Measurements from ENCODE around the gene CSRNP2.

DNA sequence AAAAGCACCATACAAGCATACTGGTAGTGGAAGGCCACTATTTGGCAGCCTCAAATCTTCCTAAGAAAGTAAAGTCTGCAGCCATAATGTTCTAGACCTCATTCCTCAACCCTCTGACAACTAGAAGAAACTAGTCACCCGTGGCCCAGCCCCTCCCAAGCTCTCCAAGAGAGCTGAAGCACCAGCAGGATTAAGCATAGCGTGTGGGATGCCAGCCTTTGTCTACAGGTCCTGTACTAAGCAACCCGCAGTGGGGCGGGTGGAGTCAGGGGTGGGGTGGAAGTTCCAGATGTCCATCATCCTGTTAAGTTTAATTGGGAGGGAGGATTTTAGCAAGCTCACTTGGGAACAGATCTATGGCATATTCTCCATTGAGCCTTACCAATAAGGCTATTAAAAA lies 71.4 kb downstream of the CSRNP2 start:
- TF ChIP-seq, protein P1, sequence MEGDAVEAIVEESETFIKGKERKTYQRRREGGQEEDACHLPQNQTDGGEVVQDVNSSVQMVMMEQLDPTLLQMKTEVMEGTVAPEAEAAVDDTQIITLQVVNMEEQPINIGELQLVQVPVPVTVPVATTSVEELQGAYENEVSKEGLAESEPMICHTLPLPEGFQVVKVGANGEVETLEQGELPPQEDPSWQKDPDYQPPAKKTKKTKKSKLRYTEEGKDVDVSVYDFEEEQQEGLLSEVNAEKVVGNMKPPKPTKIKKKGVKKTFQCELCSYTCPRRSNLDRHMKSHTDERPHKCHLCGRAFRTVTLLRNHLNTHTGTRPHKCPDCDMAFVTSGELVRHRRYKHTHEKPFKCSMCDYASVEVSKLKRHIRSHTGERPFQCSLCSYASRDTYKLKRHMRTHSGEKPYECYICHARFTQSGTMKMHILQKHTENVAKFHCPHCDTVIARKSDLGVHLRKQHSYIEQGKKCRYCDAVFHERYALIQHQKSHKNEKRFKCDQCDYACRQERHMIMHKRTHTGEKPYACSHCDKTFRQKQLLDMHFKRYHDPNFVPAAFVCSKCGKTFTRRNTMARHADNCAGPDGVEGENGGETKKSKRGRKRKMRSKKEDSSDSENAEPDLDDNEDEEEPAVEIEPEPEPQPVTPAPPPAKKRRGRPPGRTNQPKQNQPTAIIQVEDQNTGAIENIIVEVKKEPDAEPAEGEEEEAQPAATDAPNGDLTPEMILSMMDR (IDR thresholded peaks at IDR 0.05; ENCODE audit: low read depth, low read length): no peak
- no peak for TF ChIP-seq EZH2phosphoT487 (IDR thresholded peaks at IDR 0.05; ENCODE audit: low read depth)

All from OCI-LY3 (cell line).